ENCODE measurements around the gene ADTRP. TPM values are rescaled to one million over a fixed set of nuclear protein-coding genes. Genes with fewer than 3 reads are reported as not detected.
"Not testable (repeated sequence)": the region's sequence is repeated elsewhere in the genome, so short reads cannot be mapped to it uniquely, and the experiment has no call there.

Gene ADTRP
- total RNA-seq, 2 experiments from 2014 or later, result 29.1 to 31.5 TPM

- H3K4me1 Mint-ChIP-seq, result peaks cover 44% of the 10 kb centered on the region
- no peak overlapping the region for H3K4me3 Mint-ChIP-seq
- peaks cover 4% of the 10 kb centered on the region for H3K9me3 Mint-ChIP-seq
- H3K36me3 Mint-ChIP-seq, result peaks cover 2% of the 10 kb centered on the region
- H3K27ac Mint-ChIP-seq, result no peak overlapping the region
- DNase-seq, result no peak
- H3K27me3 Mint-ChIP-seq, result no peaks in the 10 kb centered on the region
Observed at GRCh38 chr6:11810039-11810541, 31.5 kb upstream of the ADTRP start.

- peaks cover 2% of the 10 kb centered on the region for H3K36me3 Mint-ChIP-seq
Observed at GRCh38 chr6:11808054-11808453, 29.5 kb upstream of the ADTRP start.

GRCh38 chr6:11806561-11807317 is 28.1 kb upstream of the ADTRP start:
- Mint-ChIP-seq H3K4me1 (peaks cover 45% of the 10 kb centered on the region), H3K27ac (peak overlapping the region; percentile 79), H3K27me3 (no peaks in the 10 kb centered on the region), H3K36me3 (peaks cover 2% of the 10 kb centered on the region), H3K4me3 (peak overlapping the region; percentile 35), H3K9me3 (peaks cover 4% of the 10 kb centered on the region)
- peak; percentile 56 for DNase-seq

More at GRCh38 chr6:11808054-11808453, 29.5 kb upstream of the ADTRP start:
- Mint-ChIP-seq H3K27me3 (no peaks in the 10 kb centered on the region), H3K9me3 (peaks cover 4% of the 10 kb centered on the region), H3K4me1 (peaks cover 49% of the 10 kb centered on the region), H3K27ac (no peak overlapping the region), H3K4me3 (no peak overlapping the region)
- no peak for DNase-seq

- Mint-ChIP-seq H3K27me3 (no peaks in the 10 kb centered on the region), H3K4me3 (no peak overlapping the region), H3K4me1 (peaks cover 37% of the 10 kb centered on the region), H3K9me3 (peaks cover 2% of the 10 kb centered on the region), H3K27ac (peak overlapping the region; percentile 79), H3K36me3 (peaks cover 2% of the 10 kb centered on the region)
- no peak for DNase-seq
Observed at GRCh38 chr6:11805259-11806053, 26.9 kb upstream of the ADTRP start.

GRCh38 chr6:11804701-11805100 is 26.1 kb upstream of the ADTRP start:
- no peak overlapping the region for H3K4me3 Mint-ChIP-seq
- peaks cover 38% of the 10 kb centered on the region for H3K4me1 Mint-ChIP-seq
- DNase-seq, result no peak
- H3K36me3 Mint-ChIP-seq, result peaks cover 2% of the 10 kb centered on the region
- H3K9me3 Mint-ChIP-seq, result peaks cover 2% of the 10 kb centered on the region
- no peaks in the 10 kb centered on the region for H3K27me3 Mint-ChIP-seq
- H3K27ac Mint-ChIP-seq, result no peak overlapping the region

GRCh38 chr6:11804135-11804534 is 25.5 kb upstream of the ADTRP start:
- no peak for DNase-seq
- Mint-ChIP-seq H3K27ac (no peak overlapping the region), H3K27me3 (no peaks in the 10 kb centered on the region), H3K36me3 (peaks cover 2% of the 10 kb centered on the region), H3K4me3 (no peak overlapping the region), H3K9me3 (peaks cover 2% of the 10 kb centered on the region), H3K4me1 (peaks cover 38% of the 10 kb centered on the region)

GRCh38 chr6:11803591-11803971 is 25.0 kb upstream of the ADTRP start:
- H3K9me3 Mint-ChIP-seq, result no peaks in the 10 kb centered on the region
- no peaks in the 10 kb centered on the region for H3K27me3 Mint-ChIP-seq
- peaks cover 38% of the 10 kb centered on the region for H3K4me1 Mint-ChIP-seq
- no peak for DNase-seq
- H3K27ac Mint-ChIP-seq, result no peak overlapping the region
- H3K4me3 Mint-ChIP-seq, result no peak overlapping the region
- H3K36me3 Mint-ChIP-seq, result no peaks in the 10 kb centered on the region

GRCh38 chr6:11802886-11803590 is 24.4 kb upstream of the ADTRP start:
- Mint-ChIP-seq H3K27me3 (no peaks in the 10 kb centered on the region), H3K36me3 (no peaks in the 10 kb centered on the region), H3K9me3 (no peaks in the 10 kb centered on the region), H3K27ac (no peak overlapping the region), H3K4me3 (no peak overlapping the region), H3K4me1 (peaks cover 38% of the 10 kb centered on the region)
- DNase-seq, result no peak

- not testable (repeated sequence) for H3K27ac Mint-ChIP-seq, H3K27me3 Mint-ChIP-seq, H3K4me3 Mint-ChIP-seq, H3K9me3 Mint-ChIP-seq, DNase-seq, H3K36me3 Mint-ChIP-seq
- peaks cover 18% of the 10 kb centered on the region for H3K4me1 Mint-ChIP-seq
Observed at GRCh38 chr6:11800531-11800930, 21.9 kb upstream of the ADTRP start.

- Mint-ChIP-seq H3K27me3 (no peaks in the 10 kb centered on the region), H3K9me3 (no peaks in the 10 kb centered on the region), H3K36me3 (peaks cover 1% of the 10 kb centered on the region), H3K4me1 (peaks cover 12% of the 10 kb centered on the region), H3K4me3 (no peak overlapping the region), H3K27ac (no peak overlapping the region)
- no peak for DNase-seq
Observed at GRCh38 chr6:11798538-11798937, 19.9 kb upstream of the ADTRP start.

GRCh38 chr6:11798096-11798495 is 19.5 kb upstream of the ADTRP start:
- Mint-ChIP-seq H3K27me3 (no peaks in the 10 kb centered on the region), H3K4me3 (no peak overlapping the region), H3K36me3 (peaks cover 1% of the 10 kb centered on the region), H3K9me3 (peaks cover 4% of the 10 kb centered on the region), H3K27ac (no peak overlapping the region), H3K4me1 (peaks cover 9% of the 10 kb centered on the region)
- no peak for DNase-seq

GRCh38 chr6:11796829-11797228 is 18.2 kb upstream of the ADTRP start:
- H3K4me1 Mint-ChIP-seq, result peaks cover 7% of the 10 kb centered on the region
- H3K27ac Mint-ChIP-seq, result no peak overlapping the region
- peaks cover 10% of the 10 kb centered on the region for H3K9me3 Mint-ChIP-seq
- no peak overlapping the region for H3K4me3 Mint-ChIP-seq
- peaks cover 6% of the 10 kb centered on the region for H3K36me3 Mint-ChIP-seq
- no peak for DNase-seq
- H3K27me3 Mint-ChIP-seq, result no peaks in the 10 kb centered on the region

GRCh38 chr6:11795403-11795802 is 16.8 kb upstream of the ADTRP start:
- Mint-ChIP-seq H3K27ac (no peak overlapping the region), H3K4me3 (no peak overlapping the region), H3K27me3 (no peaks in the 10 kb centered on the region), H3K9me3 (peaks cover 10% of the 10 kb centered on the region), H3K36me3 (peaks cover 6% of the 10 kb centered on the region), H3K4me1 (peaks cover 1% of the 10 kb centered on the region)
- no peak for DNase-seq

GRCh38 chr6:11793277-11793676 is 14.7 kb upstream of the ADTRP start:
- Mint-ChIP-seq H3K36me3 (peaks cover 6% of the 10 kb centered on the region), H3K4me1 (no peaks in the 10 kb centered on the region), H3K4me3 (no peak overlapping the region), H3K9me3 (peaks cover 10% of the 10 kb centered on the region), H3K27ac (no peak overlapping the region), H3K27me3 (no peaks in the 10 kb centered on the region)
- DNase-seq, result no peak

All from activated naive CD8-positive, alpha-beta T cell treated with anti-CD3 and anti-CD28 coated beads for 36 hours (primary cell).